ENCODE measurements around the gene IFT52.

DNA sequence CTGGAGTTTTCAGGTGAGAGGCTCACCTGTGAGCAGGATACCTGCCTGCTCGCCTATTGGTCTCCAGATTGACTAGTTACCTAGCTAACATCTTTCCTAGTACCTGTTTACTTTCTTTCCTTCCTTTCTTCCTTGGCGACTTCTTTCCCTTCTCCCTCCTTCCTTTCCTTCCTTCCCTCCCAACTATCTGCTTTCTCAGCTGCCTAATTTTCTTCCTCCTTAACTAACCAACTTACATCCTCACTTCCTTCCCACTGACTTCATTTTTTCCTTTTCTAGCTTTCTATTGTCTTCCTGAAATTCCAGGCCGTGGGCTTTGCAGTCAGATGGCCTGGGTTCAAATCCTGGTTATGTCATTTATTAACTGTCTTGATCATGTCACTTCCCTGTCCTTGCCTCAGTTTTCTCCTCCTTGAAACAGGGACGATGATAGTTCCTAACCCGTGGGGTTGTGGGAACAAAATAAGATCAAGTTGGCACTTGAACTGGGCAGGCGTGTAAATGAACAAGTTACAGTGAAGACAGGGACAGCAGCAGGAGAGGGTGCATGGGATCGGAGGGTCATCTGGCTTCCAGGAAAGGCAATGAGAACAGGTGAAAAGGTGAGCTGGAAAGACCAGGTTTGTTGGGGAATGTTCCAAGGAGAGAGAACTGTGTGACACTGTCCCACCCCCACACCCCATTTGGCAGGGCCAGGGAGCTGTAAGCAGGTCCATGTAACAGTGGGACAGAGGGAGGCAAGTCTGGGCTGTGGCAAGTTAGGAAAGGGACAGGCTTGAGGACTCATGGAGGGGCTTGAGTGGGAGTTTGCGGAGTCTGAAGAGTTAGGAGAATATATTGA is 31.4 kb upstream of the IFT52 start:
- TF ChIP-seq CTCF (IDR thresholded peaks at IDR 0.05) (no peak), POLR2A (IDR thresholded peaks at IDR 0.05) (no peak), EP300 (IDR thresholded peaks at IDR 0.05) (no peak)

Measured in tibial nerve (tissue), 4 donors.